NCI-H446 (cell line): ENCODE results near the gene DRC1.

Source experiments
- DNase-seq, 2 experiments: peaks; one replicate each; lab custom pipeline; 2025; lab: John Stamatoyannopoulos, UW

Gene DRC1

DNA sequence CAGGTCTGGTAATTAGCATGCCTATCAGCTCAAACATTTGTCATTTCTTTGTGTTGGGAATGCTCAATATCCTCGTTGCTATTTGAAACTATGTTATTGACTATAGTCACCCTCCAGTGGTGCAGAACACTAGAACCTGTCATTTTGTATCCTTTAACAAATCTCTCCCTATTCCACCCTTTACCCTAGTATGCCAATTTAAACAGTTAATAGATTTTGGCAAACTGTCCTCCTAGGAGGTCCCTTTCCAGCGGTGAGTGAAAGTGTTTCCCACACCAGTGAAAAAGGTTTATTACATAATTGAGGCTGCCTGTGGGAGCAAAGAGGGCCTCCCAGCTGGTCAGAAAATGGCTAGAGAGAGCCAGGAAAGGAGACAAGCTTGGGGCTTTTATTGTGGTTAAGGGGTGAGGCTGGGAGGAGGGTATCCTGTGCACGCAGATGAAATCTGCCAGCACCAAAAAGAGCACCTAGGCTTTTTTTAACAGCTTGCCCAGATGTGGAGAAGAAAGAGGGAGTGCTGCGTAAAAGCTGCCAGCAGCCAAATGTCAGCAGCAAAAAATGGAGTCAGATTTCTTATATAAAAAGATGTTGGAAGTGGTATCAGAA, 1.8 kb upstream of the DRC1 start:
- no peak for DNase-seq

DNA sequence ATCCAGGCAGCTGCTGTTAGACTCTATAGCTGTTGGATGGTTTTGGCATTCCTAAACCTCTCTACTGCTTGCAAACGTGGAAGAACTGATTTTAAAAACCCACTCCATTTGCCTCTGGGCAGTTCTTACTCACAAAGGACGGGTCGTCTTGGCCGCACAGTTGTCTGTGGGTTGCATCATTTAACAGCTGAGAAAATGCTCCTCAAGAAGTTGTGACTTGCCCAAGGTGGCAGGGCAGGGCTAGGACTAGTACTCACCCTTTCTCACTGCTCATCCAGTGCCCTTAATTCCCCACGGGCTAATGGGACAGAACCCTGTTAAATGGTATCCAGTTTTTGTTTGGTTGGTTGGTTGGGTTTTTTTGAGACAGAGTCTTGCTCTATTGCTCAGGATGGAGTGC, 997 bp upstream of the DRC1 start:
- DNase-seq, result no peak

DNA sequence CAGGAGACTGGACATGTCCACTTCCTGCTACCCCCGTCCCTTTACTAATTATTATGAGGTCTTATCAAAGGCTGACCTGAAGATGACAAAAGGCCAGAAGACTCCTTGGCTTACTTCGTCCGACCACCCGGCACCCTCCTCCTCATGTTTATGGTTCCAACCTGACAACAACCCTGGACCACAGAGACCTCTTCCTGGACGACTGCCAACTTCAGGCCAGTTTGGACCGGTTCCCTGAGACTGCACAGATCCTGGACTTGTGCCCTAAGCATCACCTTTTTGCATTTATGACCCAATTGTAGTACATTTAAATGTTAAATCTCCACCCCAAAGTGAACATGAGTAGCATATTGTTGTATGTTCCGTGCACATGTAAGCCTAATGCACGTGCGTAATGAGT, 5.8 kb downstream of the DRC1 start:
- DNase-seq, result no peak

DNA sequence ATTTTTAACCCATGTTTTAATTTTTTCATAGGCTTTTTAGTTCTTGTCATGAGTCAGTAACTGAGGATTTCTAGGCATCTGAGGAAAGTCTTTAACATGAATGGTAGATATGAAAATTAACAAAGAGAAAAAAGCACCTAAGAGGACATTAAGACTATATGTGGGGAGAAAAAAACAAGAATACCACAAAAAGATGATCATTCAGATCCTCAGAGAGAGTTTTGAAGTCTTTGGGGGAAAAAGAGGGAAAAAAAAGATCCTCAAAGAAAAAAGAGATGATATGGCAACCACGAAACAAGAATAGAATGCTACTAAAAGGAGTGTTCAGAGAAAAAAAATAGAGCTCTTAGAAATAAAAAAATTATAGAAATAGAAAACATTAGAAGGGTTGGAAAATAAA, 8.1 kb downstream of the DRC1 start:
- no peak for DNase-seq

DNA sequence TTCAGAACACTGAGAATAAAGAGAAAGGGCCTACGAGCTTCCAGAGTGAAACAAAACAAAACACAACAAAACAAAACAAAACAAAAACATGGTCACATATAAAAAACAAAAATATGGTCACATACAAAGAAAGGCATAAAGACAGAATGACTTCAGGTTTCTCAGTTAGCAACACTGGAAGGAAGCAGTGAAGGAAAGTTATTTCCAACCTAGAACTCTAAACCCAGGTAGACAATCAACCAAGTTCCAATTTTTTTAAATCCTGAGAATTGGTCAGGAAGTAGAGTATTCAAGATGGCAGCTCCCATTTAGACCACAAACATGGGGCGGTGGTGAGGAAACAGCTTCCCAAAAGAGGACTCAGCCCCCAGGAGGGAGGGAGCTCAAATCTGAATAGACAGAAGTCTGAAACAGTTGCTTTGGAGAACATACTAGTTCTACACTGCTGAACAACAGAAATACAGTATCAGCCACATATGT, 9.1 kb downstream of the DRC1 start:
- no peak for DNase-seq

DNA sequence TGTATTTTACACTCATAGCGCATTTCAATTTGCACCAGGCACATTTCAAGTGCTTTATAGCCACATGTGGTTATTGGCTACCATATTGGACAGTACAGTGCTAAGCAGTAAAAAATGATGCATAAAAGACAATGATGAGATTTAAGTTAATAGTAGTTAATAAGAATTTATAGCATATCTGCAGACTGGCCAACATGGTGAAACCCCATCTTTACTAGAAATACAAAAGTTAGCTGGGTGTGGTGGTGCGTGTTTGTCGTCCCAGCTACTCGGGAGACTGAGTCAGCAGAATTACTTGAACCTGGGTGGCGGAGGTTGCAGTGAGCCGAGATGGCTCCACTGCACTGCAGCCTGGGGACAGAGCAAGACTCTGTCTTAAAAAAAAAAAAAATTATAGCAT, 9.7 kb downstream of the DRC1 start:
- no peak for DNase-seq

DNA sequence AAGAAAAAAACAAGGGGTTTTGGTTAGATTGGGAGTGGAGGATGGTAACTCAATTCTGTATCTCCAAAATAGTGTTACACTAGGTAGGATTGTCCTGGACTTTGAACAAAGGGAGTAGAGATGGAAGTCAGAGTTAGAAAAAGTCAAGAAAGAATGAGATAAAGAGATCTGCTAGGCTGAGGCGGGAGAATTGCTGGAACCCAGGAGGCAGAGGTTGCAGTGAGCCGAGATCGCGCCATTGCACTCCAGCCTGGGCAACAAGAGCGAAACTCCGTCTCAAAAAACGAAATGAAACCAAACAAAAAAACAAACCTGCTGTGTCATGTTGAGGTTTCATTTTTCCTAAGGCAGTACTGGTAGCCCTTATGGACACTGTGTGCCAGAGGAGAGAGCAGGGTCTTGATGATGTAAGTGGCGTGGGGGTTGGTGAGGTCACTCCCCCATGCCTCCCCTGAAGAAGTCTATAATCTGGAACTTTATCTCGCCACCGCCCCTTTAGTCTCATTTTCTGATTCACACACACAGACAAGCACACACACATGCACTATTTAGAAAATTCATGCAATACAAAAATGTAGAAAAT, 10.5 kb downstream of the DRC1 start:
- no peak for DNase-seq

DNA sequence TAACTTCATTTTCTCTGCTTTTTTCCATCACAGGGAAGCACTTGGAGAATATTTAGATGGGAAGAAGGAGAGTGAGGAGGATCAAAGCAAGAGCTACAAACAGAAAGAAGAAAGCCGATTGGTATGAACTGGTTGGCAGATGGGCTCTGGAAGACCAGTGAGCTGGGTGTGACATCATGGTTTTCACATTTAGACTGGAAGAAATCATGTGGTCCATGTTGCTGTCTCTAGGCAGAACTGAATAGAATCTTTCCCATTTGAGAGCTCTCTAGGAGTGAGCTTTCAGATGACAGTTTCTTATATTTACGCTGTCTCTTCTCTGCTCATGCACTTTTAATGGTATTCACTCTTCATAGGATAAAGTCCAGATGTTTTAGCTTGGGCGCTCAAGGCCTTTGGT, 12.6 kb downstream of the DRC1 start:
- peak in 1 of 2 experiments; percentile 18 for DNase-seq

DNA sequence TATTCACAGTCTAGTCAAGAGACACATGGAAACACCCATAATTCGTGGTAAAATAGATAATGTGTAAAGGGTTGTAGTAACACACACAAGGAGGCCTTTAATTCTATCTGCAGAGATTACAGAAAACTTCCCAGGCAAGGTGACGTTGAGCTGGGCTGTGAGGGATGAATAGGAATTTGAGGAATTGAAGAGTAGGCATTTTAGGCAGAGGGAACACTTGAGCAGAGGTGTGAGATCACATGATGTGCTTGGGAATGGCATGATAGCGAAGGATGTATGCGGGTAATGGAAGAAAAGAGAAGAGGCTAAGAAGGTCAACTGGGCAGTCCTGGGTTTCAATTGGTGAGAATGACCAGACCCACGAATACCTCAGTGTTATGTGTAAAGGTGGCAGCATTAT, 20.2 kb downstream of the DRC1 start:
- DNase-seq, result no peak

DNA sequence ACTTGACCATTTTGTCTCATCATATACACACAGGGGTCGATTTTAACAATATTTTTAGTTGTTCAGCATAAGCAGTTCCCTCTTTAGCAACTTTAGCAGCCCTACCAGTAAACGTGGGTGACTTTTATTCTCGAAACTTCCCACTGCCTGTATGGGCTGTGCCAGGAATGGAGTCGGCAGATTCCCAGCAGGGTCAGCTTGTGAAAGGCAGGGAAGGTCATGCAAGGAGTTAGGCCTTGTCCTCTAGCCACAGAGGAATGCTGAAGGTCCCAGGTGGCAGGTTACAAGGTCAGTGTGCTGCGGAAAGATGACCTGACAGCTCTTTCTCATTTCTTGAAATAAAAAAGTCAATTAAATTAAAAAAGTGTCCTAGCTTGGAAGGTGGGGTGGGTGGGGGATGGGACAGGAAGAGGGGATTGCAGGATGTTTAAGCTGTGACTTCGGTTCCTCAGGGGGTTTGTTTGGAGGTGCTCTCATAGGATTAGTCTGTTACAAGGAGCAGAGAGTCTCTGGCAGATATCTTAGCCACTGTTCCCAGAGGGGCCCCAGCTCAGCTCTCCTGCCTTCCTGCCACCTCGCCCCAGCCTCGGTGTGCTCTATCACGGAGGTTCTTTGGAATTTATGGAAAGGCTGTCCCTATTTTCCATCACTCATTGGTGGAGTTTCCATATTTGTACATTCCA, 21.4 kb downstream of the DRC1 start:
- no peak for DNase-seq

DNA sequence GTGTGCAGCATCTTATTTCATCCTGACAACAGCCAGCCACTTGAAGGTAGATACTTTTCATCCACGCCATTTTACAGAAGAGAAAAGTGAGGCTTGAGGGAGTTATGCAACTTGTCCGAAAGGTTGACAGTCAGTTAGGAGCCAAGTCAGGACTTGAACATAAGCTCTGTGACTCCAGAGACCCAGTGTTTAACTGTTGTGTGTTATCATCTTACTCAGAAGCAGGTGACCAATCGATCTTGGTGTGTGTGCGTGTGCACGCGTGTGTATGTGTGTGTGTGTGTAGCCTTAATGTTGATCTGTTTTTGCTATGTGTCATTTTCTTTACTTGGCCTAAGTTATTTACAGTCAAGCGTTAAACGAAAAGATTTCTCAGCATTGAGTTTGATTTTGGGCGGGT, 22.0 kb downstream of the DRC1 start:
- no peak for DNase-seq

DNA sequence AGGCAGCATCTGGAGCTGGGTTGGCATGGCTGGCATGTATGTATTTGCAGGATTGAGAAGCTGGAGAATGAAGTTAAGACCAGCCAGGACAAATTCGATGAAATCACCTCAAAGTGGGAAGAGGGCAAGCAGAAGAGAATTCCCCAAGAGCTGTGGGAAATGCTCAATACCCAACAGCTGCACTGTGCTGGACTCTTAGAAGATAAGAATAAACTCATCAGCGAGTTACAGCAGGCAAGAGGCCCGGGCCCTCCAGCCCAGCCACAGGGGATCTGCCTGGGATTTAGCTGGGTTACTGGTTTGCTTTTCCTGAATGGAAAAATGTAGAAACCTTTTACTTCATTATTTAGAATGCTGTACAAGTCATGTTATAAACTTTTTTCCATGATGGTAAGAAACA, 22.5 kb downstream of the DRC1 start:
- DNase-seq, result no peak

DNA sequence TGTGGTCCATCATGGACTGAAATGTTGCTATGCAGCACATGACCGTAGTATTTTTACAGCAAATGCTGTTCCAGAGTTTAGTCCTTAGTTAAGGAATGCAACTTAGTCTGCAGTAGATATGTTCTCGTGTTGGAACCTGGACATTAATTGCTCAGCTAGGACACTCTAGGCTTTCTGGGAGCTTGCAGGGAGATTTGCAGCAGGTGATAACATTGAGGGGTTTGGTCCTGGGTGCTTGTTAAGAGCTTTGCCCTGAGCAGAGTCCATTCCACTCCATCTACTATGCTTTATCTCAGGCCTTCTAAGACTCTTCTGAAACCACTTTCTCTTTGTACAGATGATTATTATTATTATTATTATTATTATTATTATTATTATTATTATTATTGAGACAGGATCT, 27.1 kb downstream of the DRC1 start:
- no peak for DNase-seq

DNA sequence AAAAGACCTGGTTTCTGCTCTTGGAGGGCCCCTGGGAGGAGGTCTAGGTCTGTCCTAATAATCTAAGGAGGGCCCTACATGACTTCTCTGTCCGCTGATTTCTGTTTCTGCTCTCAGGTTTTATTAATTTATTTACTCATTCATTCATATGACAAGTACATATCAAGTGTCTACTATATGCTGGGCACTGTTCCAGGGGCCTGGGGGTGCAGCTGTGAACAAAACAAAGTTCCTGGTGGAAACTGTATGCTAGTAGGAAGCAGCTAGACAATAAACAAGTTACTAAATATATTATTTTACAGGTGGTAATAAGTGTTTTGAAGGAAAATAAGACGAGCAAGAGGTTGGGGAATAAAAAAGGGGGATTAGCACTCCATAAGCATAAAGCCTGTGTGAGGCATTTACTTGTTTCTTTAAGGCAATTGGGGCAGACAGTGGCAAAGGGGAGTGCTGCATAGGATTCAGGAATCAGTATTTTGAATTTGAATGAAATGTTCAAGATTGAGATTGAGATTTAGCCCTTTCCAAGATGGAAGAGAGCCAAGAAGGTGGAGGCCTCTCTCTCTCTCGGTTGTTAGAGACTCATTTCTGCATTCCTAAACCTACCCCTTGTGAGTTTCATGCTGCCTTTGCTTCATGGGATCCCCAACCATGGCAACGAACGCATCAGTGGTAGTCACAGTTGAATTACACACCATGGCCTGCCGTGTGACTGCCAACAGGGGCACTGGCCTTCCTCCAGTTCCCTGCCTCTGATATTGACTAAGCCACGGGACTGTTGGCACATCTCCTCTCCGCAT, 28.3 kb downstream of the DRC1 start:
- DNase-seq, result peak; percentile 60 to 83

DNA sequence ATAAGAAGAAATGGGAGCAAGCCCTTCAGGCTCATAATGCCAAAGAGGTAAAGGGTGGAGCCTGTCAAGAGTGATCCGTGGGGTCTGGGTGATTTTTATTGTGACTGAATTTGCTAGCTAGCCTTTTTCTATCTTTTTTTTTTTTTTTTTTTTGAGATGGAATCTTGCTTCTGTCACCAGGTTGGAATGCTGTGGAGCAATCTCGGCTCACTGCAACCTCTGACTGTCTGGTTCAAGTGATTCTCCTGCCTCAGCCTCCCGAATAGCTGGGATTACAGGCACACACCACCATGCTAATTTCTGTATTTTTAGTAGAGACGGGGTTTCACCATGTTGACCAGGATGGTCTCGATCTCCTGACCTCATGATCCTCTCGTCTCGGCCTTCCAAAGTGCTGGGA, 29.1 kb downstream of the DRC1 start:
- no peak for DNase-seq

DNA sequence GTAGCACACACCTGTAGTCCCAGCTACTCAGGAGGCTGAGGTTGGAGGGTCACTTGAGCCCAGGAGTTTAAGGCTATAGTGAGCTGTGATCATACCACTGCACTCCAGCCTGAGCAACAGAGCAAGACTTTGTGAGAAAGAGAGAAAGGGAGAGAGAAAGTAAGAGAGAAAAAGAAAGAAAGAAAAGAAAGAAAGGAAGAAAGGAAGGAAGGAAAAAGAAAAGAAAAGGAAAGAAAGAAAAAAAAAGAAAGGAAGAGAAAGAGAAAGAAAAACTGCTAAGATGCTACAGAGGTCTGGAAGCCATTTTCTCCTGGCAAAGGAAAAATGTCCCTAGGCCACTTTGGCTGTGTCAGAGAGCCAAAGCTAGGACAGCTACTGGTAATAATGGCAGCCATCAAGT, 30.6 kb downstream of the DRC1 start:
- DNase-seq, result no peak

DNA sequence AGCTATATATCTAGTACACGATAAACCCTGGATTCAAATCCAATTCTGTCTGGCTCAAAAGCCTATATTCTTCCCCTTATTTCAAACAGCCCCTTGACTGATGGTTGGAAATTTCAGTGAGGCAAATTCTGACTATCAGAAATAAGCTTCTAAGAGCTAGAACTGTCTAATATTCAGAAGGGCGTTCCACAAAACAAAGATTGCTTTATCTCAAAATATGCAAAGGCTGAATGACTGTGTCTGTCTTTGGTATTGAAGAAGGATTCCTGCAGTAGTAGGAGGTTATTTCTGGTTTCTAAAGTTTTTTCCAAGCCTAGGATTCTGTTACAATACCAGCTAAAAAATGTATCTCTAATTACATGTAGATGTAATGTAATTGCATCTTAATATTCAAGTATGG, 31.1 kb downstream of the DRC1 start:
- no peak for DNase-seq

DNA sequence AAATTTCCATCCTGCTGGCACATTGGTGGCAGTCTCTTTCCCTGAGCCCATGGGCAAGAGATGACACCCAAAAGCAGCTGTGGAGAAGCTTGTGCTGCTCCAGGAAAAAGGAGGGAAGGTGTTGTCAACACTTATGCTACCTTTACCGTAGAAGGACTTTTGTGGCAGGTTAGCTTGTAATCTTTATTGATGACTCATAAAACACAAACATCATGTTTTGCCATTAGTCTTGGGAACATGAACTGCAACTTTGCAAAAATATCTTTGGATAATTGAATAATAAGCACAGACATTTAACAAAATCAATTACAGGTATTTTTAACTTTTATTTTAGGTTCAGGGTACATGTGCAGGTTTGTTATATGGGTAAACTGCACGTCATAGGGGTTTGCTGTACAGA, 33.4 kb downstream of the DRC1 start:
- no peak for DNase-seq

DNA sequence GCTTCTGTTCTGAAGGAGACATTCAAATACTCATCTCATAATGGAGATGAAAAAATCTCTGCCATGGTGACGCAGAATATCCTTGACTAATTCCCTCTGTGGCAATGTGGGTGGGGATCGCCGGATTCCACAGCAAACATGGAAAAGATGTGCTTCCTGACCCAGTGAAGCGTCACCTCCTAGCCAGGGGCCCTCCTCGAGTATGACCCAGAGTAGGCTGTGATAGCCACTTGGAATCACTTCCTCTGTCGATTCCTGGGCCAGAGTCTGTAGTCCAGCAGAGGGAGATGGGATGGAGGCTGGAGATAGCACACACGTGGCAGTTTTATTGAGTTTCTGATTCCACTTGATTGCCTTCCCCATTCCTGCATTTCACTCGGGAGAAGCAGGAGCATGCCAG, 36.8 kb downstream of the DRC1 start:
- DNase-seq, result no peak

DNA sequence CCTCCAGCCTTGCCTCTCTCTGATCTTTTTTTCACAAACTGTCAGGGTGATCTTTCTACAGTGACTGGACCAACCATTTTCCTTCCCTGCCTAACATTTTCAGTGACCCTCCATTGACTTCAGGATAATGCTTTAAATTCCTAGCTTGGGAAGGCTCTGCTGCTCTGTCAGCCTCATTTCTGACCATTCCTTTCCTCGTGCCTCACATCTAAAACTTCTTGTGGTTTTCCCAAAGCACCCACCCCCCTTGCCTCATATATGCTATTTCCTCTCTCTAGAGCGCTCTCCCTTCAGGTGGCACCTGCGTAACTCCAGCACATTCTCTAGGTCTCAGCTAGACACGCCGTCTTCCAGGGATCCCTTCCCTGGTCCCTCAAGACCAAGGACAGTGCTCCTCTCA, 37.2 kb downstream of the DRC1 start:
- DNase-seq, result no peak

DNA sequence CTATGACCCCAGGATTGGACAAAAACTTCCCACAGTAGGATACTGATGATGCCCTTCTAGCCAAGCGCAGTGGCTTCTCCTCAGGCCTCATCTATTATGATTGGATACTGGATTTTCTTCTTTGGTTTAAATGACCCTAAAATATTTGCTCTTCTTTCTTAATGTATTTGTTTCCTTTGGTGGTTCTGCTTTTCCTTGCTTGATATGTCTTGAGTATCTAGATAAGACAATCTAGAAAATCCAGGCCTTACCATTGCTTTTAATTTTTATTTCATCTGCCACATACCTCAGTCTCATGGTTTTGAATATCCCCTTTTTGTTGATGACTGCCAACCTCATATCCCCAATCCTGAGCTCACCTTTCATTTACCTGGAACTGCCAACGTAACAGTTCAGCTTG, 40.6 kb downstream of the DRC1 start:
- no peak for DNase-seq

DNA sequence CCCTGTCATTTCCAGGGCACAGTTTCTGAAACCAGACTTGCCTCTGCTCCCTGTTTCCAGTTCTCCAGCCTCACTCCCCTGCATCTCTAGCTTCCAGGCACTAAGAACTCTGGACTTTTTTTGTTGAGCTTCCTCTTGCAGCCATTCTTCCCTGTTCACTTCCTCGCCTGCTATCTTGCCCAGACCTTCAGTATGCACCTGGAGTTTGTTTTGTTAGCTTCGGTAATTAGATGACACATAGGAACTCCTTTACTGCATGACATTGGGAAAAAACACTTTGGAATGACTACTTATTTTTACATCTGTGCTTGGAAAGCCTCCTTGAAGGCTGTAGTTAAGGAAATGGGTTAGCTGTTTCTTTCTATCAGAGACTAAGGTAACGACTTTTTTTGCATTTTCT, 41.0 kb downstream of the DRC1 start:
- no peak for DNase-seq

DNA sequence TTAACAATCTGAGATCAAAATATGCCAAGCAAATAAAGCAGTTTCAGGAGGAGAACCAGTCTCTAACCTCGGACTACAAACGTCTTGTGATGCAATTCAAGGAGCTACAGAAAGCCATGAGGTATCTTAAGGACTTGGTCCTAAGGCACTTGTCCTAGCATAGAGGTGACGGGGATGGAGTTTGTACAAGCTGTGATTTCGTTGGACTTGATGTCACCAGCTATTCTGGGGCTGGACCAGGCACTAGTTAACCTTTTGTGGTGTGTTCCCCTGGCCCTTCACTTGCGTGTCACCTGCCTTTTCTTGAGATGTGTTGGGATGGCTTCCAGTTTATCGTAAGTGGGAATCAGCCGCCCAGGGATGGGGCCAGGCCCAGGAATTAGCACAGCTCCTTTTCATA, 42.5 kb downstream of the DRC1 start:
- DNase-seq, result no peak
